Measurements from ENCODE around the gene PHF11. TPM values are rescaled to one million over a fixed set of nuclear protein-coding genes. Genes with fewer than 3 reads are reported as not detected.

The PHF11 gene
- polyA plus RNA-seq, 2 of the 4 experiments (the other 2 are of a cell fraction) = 7.1 to 11.7 TPM

GRCh38 chr13:49450105-49450819 lies 45.5 kb upstream of the PHF11 start:
- ChIA-PET POLR2A (no interaction called here), CTCF (no interaction called here)
- Histone ChIP-seq H3K4me2 (no peak overlapping the region), H3K9me3 (no peaks in the 10 kb centered on the region), H3K4me1 (peaks cover 4% of the 10 kb centered on the region; the same call in 1 of the 3 replicates), H3K4me3 (no peak overlapping the region), H3K27ac (no peak overlapping the region)
- FAIRE-seq (no peak), ATAC-seq (no peak), DNase-seq (ENCODE audit: low read depth in 1 of 2, low spot score in 1 of 2) (no peak)
- WGBS (ENCODE audit: missing lambda C conversion rate) = 83% methylated on average over 3 of the region's 3 CpGs
- no peak for TF ChIP-seq MAZ (IDR thresholded peaks at IDR 0.05; ENCODE audit: borderline replicate concordance, low read depth, low read length)

- DNase-seq (ENCODE audit: low read depth in 1 of 2, low spot score in 1 of 2) (no peak), FAIRE-seq (no peak), ATAC-seq (no peak)
- no peaks in the 10 kb centered on the region for H3K9me3 ChIP-seq
- H3K4me3 ChIP-seq = no peak overlapping the region
- CTCF ChIA-PET = interaction anchor here (1.0 kb wide), 1 partner anchor 154 kb away, joined by 3 read pairs; no protein-coding TSS in a partner anchor
- TF ChIP-seq RARB (CRISPR knock-in tag; IDR thresholded peaks at IDR 0.05) (no peak), MAZ (IDR thresholded peaks at IDR 0.05; ENCODE audit: borderline replicate concordance, low read depth, low read length) (no peak), FOSL2 (IDR thresholded peaks at IDR 0.05) (no peak), FOSL2 (CRISPR knock-in tag; IDR thresholded peaks at IDR 0.05) (no peak), KDM1A (IDR thresholded peaks at IDR 0.05; ENCODE audit: low read depth) (no peak), TFCP2L1 (CRISPR knock-in tag; IDR thresholded peaks at IDR 0.05) (no peak), HES2 (IDR thresholded peaks at IDR 0.05) (no peak), POLR2AphosphoS2 (conservative IDR thresholded peaks at IDR 0.05; ENCODE audit: low read length) (no peak), HEYL (CRISPR knock-in tag; IDR thresholded peaks at IDR 0.05) (no peak), SREBF2 (IDR thresholded peaks at IDR 0.05) (no peak), REST (IDR thresholded peaks at IDR 0.05) (no peak), RNF2 (IDR thresholded peaks at IDR 0.05; ENCODE audit: borderline replicate concordance, low read depth) (no peak), ESRRA (IDR thresholded peaks at IDR 0.05; ENCODE audit: borderline replicate concordance, low read length) (no peak), HOXB5 (CRISPR knock-in tag; IDR thresholded peaks at IDR 0.05) (no peak), TP53 (CRISPR knock-in tag; IDR thresholded peaks at IDR 0.05) (no peak), FOSB (CRISPR knock-in tag; IDR thresholded peaks at IDR 0.05) (no peak), HDAC2 (IDR thresholded peaks at IDR 0.05) (no peak), HOXB13 (CRISPR knock-in tag; IDR thresholded peaks at IDR 0.05; ENCODE audit: low read depth) (no peak)
- 91% methylated on average over 8 of the region's 8 CpGs for WGBS (ENCODE audit: missing lambda C conversion rate)
- POLR2A ChIA-PET = no interaction called here
- no peak overlapping the region for H3K4me2 ChIP-seq
- H3K4me1 ChIP-seq = peaks cover 5% of the 10 kb centered on the region; the same call in 1 of the 3 replicates
- no peak overlapping the region for H3K27ac ChIP-seq
These were observed 42.9 kb upstream of the PHF11 start for GRCh38 chr13:49452725-49453457.

DNA sequence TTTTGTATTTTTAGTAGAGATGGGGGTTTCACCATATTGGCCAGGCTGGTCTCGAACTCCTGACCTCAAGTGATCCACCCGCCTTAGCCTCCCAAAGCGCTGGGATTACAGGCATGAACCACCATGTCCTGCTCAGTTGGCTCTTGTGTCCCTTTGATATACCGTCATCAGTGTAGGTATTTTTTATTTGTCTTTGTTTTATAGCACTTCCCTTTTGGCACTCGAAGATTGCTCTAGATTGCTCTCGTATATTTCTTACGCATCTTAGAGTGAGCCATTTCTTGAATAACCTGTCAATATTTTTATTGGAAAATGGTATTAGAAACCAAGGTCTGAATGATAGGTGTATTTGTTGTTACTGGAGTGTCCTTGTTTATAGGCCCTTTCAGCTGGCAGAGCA lies 42.3 kb upstream of the PHF11 start:
- ATAC-seq = no peak
- Histone ChIP-seq H3K9me3 (no peaks in the 10 kb centered on the region), H3K27ac (no peak overlapping the region), H3K4me3 (no peak overlapping the region), H3K4me1 (peaks cover 5% of the 10 kb centered on the region; the same call in 1 of the 3 replicates), H3K4me2 (no peak overlapping the region)
- 96% methylated on average over 7 of the region's 7 CpGs for WGBS (ENCODE audit: missing lambda C conversion rate)
- ChIA-PET POLR2A (no interaction called here), CTCF (interaction anchor here (1.0 kb wide), 1 partner anchor 153 kb away, joined by 3 read pairs; no protein-coding TSS in a partner anchor)
- no peak for FAIRE-seq
- DNase-seq (ENCODE audit: low read depth in 1 of 2, low spot score in 1 of 2) = no peak
- TF ChIP-seq, protein P1, sequence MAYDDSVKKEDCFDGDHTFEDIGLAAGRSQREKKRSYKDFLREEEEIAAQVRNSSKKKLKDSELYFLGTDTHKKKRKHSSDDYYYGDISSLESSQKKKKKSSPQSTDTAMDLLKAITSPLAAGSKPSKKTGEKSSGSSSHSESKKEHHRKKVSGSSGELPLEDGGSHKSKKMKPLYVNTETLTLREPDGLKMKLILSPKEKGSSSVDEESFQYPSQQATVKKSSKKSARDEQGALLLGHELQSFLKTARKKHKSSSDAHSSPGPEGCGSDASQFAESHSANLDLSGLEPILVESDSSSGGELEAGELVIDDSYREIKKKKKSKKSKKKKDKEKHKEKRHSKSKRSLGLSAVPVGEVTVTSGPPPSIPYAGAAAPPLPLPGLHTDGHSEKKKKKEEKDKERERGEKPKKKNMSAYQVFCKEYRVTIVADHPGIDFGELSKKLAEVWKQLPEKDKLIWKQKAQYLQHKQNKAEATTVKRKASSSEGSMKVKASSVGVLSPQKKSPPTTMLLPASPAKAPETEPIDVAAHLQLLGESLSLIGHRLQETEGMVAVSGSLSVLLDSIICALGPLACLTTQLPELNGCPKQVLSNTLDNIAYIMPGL (CRISPR knock-in tag; IDR thresholded peaks at IDR 0.05; ENCODE audit: borderline replicate concordance) = no peak
- no peak for TF ChIP-seq HOXB13 (CRISPR knock-in tag; IDR thresholded peaks at IDR 0.05; ENCODE audit: low read depth)
- TF ChIP-seq FOSB (CRISPR knock-in tag; IDR thresholded peaks at IDR 0.05) = no peak
- no peak for TF ChIP-seq EP300 (IDR thresholded peaks at IDR 0.05)
- TF ChIP-seq RNF2 (IDR thresholded peaks at IDR 0.05; ENCODE audit: borderline replicate concordance, low read depth) = no peak
- no peak for TF ChIP-seq ATOH8 (CRISPR knock-in tag; IDR thresholded peaks at IDR 0.05; ENCODE audit: low read depth)
- no peak for TF ChIP-seq RFX5 (IDR thresholded peaks at IDR 0.05)
- no peak for TF ChIP-seq CHD2 (IDR thresholded peaks at IDR 0.05; ENCODE audit: low read length, partially characterized antibody)
- TF ChIP-seq, protein P2, sequence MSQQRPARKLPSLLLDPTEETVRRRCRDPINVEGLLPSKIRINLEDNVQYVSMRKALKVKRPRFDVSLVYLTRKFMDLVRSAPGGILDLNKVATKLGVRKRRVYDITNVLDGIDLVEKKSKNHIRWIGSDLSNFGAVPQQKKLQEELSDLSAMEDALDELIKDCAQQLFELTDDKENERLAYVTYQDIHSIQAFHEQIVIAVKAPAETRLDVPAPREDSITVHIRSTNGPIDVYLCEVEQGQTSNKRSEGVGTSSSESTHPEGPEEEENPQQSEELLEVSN (IDR thresholded peaks at IDR 0.05; ENCODE audit: borderline replicate concordance, low read depth) = no peak
- no peak for TF ChIP-seq SREBF2 (IDR thresholded peaks at IDR 0.05)
- no peak for TF ChIP-seq EHF (CRISPR knock-in tag; IDR thresholded peaks at IDR 0.05)
